Stimulated activated CD8-positive, alpha-beta memory T cell treated with anti-CD3 and anti-CD28 coated beads, Interleukin-4, amount 100 ng/mL, for 48 hours (primary cell): Measurements from ENCODE around the gene MYO5C.

ENCODE experiments used
- DNase-seq: peaks from one replicate; pipeline ENCODE4 v3.0.0-alpha.2; 2020

The MYO5C gene

GRCh38 chr15:52278636-52279367, 16.8 kb downstream of the MYO5C start:
- no peak for DNase-seq

DNA sequence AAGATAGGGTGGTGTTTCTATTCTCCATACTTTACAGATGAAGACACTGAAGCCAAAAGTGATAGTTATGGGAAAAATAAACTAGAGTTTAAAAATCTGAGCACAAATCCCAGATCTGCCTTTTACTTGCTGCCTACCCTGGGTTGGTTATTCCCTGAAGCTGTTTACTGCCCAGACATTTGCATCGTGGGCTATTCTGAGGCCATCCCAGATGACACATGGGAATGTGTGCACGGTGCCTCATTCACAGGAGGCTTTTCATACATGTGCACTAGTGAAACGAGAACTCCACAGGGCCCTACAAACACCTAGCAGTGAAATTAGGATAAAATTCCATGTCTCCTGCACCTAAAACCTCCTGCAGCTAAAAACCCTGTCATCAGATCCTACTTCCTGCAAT, 17.5 kb downstream of the MYO5C start:
- DNase-seq, result no peak

DNA sequence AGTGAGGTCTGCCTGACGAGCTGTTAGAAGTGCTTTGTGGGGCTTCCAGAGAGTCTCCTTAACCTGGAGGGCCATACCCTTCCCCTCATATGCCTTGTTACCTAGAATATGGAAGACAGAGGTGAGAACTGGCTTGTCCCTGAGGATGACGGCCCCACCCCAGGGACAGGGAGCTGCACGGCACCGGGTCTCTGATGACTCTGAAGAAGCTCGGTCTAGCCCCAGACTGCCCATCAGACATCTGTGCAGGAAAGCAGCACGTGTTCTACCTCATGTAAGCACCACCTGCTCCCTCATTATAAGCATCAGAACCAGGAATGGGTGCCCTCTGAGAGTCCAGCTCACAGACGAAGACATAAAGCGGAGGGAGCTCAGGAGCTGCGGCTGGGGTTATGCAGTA, 18.0 kb downstream of the MYO5C start:
- DNase-seq, result no peak

GRCh38 chr15:52276256-52276770, 19.3 kb downstream of the MYO5C start:
- no peak for DNase-seq

- DNase-seq, result no peak
These were observed 31.9 kb downstream of the MYO5C start for GRCh38 chr15:52263563-52264282.

- DNase-seq, result no peak
These were observed 33.2 kb downstream of the MYO5C start for GRCh38 chr15:52262364-52262763.

- DNase-seq, result peak; percentile 74
These were observed 33.9 kb downstream of the MYO5C start for GRCh38 chr15:52261498-52262242.

DNA sequence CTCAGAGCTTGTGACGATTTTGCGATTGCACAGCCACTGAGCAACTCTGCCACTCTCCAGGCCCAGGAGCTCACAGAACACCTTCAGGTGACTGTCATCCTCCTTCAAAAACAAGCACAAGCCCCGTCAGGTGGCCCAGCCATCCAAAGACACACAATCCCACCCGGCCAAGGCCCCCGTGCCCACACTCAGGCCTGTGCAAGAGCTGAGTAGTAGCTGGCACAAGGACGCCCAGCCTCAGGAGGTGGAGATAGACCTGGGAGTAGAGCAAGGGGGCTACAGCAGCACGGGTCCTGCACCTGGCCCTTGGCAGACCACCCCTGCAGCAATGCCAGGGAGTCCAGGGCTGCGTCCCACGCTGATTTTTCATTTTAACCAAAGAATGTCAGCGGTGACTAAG, 34.6 kb downstream of the MYO5C start:
- DNase-seq, result no peak

DNA sequence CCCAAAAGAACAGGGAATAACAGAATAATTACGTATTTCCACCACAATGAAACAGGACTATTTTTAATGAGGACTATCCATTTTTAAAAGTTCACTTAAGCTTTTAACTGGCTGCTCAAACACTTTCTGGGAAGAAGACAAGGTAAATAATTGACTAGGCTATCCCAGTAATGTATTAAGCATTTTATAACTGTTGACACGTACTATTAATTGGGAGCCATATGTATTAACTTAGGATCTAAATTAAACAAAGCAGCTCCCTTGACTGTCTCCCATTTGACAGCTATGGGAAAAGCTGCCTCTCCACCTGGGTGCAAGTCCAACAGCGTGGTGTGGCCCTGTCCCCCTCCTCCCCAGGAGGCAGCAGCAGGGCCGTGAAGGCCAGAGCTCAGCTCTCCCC, 36.1 kb downstream of the MYO5C start:
- DNase-seq, result no peak

- no peak for DNase-seq
These were observed 37.1 kb downstream of the MYO5C start for GRCh38 chr15:52258461-52258860.

- DNase-seq, result no peak
These were observed 37.9 kb downstream of the MYO5C start for GRCh38 chr15:52257734-52258062.

DNA sequence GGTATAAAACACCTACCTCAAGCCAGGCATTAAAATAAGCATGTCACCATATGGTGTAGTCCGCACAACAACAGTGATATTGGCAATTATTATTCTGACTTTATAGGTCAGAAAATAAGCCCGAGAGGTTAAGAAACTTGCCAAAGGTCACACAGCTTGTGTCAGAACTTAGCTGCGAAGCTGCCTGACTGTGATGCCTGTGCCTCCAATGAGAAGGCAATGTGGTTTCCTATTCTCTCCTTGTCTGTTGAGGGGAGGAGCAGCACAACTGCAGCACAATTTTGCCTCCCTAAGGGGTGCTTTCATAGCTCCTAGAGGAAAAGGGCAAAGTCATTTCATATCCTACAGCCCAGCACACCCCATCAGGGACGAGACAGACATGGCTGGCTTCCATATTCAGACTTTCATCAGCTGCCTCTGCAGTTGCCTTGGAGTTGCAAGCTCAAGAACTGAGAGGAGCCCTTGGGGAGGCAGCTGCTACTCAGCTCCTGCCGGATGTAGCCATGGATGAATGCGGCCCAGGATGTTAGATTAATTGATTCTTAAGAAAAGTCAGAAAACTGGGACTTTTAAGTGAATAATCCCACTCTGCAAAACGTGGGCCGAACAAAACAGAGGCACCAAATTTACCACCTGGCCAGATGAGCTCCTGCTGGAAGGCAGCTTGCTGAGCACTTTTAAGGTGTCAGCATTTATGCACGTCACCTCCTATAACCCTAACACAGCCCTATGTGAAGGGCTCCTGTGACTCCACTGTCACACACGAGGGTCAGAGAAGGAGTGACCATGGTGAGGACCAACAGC, 38.5 kb downstream of the MYO5C start:
- no peak for DNase-seq

DNA sequence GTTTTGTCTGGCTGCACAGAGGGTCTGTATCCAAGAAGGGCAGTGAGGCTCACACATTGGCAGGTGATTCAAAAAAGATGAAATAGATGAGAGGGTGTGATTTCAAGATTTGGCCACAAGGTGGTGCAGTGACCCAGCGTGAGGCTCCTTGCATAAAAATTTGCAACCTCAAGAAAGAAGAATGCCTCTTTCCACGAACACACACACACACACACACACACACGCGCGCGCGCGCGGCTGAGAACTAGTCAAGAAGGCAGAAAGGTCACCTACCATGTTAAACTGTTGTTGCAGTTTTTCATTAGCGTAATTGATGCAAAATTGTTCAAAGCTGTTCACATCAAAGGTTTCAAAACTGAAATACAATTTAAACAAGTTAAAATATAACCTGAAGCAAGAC, 39.2 kb downstream of the MYO5C start:
- peak; percentile 81 for DNase-seq

DNA sequence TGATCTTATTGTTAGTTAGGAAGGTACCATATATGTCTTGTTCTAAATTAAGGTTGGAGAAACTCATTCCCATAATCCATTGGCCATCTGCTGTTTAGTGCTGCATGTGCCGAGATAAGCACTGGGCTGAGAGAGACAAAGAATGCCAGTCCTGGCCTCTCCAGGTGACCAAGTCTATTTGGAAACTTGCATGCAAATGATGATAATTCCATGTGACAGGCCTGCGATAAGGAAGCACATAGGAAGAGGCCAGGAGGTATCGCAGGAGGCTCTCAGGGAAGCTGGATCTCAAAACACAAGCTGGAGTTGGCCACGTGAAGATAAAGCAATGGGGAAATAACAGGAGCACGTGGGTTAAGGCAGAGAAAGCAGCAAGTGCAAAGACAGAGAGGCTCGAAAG, 39.7 kb downstream of the MYO5C start:
- no peak for DNase-seq

- no peak for DNase-seq
These were observed 40.6 kb downstream of the MYO5C start for GRCh38 chr15:52255008-52255407.

GRCh38 chr15:52254391-52254790, 41.2 kb downstream of the MYO5C start:
- DNase-seq, result no peak

DNA sequence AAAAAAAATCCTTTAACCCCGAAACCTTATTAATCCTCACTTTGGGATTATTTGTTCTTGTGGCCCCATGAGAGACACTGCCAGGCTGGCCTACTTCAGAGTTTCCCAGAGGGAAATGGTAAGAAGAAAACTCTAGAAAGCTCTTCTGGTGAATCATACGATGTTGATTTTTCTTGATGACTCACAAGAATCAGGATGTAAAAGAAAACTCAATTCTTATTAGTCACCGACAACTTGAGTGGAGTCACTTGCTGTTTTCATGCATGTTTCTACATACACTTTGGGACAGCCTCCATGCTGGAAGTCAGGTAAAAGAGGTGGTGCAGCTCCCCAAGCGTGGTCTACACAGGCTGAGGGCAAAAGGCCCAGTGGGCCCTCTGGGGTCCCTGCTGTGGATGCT, 42.8 kb downstream of the MYO5C start:
- no peak for DNase-seq

DNA sequence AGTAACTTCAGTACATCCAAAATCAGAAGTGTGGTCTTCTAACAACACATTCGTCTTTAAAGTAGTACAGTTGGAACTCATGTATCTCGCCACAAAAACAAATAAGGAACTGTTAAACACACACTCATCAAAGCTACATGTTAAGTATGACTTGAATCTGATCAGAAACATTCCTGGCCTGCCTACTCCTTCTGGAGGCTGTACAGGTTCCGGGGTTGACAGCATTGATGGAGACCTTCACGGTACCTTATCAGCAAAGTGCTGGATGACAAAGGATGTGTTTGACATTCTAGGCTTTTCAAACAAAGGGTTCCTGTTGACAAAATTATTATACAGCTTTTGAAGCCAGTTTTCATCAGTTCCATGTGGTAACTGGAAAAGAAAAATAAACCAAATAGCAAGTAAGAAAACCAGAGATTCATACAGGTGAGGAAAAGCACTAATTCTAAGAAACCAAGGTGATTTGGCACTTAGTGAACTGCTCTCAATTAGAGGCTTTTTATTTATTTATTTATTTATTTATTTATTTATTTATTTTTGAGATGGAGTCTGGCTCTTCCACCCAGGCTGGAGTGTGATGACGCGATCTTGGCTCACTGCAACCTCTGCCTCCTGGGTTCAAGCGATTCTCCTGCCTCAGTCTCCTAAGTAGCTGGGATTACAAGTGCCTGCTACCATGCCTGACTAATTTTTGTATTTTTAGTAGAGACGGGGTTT, 44.3 kb downstream of the MYO5C start:
- no peak for DNase-seq

- DNase-seq, result no peak
These were observed 48.1 kb downstream of the MYO5C start for GRCh38 chr15:52247461-52247860.

DNA sequence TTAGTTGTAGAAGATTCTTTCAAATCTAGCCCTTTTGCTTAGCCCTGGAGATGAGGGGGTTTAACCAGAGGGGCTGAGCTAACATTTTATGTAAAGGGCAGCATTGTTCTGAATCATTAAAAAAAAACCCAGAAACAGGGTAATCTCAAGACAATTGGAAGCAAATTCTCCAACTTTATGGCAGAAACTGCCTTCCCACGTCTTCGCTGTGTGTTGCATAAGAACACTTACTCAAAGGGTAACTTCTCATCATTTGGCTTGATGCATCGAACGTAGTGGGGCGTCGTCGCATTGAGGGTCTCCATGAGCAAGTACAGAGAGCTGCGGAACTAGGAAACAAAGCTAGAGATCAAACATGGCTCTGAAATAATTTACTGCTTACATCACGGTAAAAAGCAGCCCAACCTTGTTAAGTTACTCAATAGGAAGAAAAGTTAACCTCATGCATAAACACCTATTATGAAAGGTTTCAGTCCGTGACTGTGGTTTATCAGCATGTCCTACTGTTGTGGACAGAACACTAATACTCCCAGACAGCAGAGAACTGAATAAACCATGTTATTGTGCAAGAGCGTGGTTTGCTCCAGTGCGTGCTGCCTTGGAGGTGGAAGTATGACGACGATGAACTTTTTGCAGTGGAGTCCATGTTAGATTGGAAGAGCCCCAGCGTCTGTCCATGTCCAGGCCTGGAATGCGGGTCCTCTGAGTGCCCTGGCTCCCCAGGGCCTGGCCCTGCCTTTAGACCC, 48.7 kb downstream of the MYO5C start:
- no peak for DNase-seq
